HG02759 (cell line): ENCODE measurements around the gene KDM8.
"Not testable (repeated sequence)": the region's sequence is repeated elsewhere in the genome, so short reads cannot be mapped to it uniquely, and the experiment has no call there.

Experiments
- ATAC-seq: cut with Tn5 transposase; IDR thresholded peaks from one replicate; pipeline ENCODE4 v1.9.1; 2021; ENCODE audit warnings: mild to moderate bottlenecking, moderate library complexity; ENCODE audit not compliant: unreplicated experiment

The KDM8 gene

DNA sequence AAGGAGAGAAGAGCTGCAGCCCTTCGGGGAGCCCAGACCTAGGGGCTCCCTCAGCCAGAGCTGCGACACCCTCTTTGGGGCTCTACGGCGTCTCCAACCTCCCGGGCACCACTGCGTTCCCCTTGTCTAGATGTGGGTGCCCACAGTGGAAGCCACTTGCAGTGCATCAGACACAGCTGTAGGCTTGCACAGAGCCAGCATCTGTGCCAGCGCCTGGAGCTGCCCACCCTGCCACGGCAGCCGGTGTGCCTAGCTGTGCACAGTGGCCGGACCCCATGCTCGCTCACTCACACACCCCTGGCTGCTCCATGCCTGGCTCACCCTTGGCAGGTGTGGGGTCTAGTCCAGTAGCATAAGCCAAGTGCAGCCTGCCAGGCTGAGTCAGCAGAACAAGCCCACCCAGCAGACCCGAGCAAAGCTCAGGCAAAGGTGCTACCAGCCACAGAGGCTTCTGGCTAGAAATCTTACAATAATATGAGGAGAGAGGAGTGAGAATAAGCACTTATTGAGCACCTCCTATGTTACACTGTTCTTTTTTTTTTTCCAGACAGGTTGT is 12.9 kb upstream of the KDM8 start:
- ATAC-seq = no peak

DNA sequence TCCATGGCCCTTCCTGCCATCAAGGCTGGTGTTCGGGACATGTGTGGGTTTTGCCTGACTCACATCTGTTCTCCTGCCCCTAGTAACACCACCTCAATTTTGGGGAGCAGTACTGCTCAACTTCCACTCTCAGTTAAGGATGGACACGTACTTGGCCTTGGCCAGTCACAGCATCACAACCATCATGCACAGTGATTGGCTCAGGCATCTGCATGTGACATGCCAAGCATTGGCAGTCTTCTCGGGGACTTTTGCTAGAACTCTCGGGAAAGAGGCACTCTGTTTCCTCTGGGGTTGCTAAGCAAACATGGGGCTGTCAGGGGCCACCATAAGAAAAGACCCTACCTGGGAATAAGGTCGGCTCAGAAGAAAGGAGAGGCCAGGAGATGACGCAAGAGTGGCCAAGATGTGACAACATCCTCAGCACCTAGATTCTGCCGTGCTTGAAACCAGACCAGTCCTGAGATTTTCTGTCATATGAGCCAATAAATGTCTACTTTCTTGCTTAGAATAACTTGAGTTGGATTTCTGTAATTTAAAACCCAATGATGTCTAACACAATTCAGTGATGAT is 11.9 kb upstream of the KDM8 start:
- ATAC-seq = no peak

DNA sequence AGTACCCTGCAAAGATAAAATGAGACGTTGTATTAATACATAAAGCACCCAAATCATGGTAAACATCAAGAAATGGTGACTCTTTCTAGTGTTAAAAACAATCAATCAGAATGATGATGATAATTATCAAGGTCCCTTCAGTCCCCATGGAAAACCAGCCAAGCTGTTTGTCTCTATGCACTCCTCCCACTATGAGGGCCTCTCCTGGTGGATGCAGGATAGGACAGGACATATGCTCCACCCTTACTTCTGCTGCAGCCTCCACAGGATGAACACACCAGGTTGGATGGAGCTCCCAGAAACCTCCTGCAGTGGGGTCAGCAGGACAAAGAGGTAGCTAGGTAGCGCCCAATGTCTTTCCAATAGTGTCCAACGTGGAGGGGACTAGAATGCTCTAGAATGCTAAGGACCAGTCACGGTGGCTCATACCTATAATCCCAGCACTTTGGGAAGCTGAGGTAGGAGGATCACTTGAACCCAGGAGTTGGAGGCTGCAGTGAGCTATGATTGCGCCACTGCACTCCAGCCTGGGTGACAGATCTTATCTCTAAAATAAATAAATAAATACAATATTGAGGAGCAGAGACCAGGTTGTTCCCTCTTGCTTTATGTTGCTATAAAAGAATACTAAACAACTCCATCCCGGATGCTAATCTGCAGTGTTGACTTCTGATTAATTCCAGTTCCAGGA is 9.9 kb upstream of the KDM8 start:
- no peak for ATAC-seq

DNA sequence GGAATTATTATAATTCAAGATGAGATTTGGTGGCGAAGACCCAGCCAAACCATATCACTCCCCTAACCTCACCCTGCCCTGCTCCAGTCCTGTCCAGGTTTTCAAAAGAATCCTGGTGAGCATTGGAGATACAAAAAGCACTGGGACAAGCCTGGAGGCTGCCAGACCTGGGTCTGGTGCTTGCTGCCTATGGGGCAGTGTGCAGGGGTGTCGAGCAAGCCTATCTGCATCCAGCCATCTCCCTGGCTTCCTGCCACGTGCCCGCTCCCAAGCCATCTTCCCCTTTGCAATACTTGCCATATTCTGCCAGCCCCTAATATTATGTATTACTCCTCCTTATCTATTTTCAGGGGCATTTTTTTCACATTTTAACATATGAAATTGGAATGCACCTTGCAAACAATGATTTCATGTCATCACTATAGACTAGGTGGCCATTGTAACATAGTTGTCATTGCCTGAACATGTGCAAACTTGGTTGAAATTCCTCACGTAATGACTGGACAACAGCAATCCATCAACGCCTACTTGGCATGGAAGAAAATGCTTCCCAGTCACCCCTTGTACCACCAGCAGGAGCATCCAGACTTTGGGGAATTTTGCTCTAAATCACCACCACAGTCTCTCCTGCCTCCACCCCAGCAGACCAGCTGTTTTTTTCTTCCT is 8.1 kb upstream of the KDM8 start:
- no peak for ATAC-seq

DNA sequence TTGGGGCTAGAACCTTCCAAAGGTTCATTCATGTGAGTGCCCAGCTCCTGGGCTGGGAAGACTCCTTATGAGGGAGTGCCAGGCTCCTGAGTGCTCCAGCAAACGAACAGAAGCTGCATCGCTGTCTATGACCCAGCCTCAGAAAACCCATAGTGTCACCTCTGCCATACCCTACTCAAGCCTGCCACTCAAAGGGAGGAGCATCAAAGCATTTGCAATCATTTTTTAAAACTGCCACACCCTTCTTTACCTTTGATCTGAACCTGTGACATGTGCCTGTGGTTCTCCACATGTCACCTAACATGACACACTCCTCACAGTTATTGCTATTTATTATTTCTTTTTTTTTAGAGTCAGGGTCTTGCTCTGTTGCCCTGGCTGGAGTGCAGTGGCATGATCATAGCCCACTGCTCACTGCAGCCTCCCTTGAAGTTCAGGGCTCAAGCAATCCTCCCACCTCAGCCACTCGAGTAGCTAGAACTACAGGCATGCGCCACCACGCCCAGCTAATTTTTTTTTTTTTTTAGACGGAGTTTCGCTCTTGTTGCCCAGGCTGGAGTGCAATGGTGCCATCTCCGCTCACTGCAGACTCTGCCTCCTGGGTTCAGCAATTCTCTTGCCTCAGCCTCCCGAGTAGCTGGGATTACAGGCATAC is 7.3 kb upstream of the KDM8 start:
- no peak for ATAC-seq

DNA sequence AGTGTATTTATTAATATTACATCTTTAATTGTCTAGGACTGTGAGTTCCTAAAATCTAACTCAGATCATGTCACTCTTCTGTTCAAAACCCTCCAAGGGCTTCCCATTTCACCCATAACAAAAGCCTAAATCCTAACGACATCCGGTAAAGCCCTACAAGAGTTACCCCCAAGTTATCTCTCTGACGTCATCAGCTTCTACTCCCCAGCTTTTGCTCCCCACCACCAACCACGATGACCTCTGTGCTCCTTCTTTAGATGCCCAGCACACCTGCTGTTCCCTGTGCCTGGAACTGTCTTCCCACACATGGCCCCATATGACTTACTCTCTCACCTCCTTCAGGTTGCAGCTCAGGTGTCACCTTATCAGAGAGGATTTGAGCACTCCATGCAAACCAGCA is 6.3 kb upstream of the KDM8 start:
- no peak for ATAC-seq

DNA sequence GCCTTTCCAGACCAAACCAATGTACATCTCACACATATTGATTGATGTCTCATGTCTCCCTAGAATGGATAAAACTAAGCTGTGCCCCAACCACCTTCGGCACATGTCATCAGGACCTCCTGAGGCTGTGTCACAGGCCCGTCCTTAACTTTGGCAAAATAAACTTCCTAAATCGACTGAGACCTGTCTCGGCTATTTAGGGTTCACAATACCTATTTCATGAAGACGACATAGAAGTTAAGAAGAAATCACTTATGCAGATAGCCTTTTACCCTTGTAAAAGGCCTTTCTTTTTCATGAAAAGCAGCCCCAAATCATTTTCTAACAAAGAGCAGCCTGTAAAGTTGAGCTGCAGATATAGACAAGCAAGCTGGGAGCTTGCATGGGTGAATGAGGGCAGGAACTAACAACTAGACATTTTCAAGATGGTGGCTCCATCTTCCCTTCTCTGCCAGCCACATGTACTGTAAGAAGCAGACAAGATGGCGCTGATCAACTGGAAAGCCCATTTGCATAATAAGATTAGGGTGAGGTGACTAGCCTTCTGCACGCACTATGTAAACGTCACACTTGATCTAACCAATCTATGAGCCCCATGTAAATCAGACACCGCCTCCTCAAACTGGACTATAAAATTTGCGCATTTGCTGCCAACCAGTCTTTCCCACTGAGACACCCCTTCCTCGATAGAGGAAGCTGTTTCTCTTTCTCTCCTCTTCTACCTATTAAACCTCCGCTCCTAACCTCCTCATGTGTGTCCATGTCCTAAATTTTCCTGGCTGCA is 4.7 kb upstream of the KDM8 start:
- ATAC-seq = no peak

DNA sequence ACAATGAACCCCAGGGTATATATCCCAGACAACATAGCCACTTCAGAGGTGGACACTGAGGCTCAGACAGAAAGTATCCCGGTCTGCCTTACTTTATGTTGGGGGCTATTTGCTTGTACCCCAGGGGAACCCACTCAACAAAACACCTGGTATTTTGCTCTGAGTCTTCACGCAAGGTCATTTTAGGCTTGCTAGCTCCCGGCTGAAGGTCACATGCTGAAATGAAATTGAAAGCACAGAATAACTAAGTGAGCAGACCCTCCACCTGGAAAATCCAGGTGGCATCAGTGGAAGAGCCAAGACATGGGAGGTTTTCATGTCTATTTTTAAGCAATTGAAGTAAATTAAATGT is 4.1 kb upstream of the KDM8 start:
- no peak for ATAC-seq

DNA sequence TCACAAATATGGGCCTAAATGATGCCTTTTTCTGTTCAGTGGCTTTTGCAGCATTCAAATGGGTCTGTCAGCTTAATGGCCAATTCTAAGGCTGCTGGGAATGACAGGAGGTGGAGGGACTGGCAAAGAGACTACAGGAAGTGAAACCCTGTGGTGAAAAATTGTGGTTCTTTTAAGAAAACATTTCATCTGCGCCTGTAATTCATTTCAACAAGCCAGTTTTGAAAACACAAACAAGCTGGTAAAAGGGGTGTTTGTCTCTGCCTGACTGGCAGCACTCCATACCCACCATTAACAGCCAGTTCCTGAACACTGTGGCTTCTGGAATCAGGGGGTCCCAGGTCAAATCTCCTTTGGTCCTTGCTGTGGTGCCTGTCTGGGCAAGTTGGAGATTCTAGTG is 3.6 kb upstream of the KDM8 start:
- ATAC-seq = peak; percentile 29

DNA sequence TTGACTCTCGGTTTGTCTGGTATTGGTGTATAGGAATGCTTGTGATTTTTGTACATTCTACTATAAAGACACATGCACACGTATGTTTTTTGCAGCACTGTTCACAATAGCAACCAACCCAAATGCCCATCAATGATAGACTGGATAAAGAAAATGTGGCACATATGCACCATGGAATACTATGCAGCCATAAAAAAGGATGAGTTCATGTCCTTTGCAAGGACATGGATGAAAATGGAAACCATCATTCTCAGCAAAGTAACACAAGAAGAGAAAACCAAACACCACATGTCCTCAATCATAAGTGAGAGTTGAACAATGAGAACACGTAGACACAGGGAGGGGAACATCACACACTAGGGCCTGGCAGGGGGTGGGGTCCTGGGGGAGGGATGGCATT is 2.4 kb upstream of the KDM8 start:
- not testable (repeated sequence) for ATAC-seq

DNA sequence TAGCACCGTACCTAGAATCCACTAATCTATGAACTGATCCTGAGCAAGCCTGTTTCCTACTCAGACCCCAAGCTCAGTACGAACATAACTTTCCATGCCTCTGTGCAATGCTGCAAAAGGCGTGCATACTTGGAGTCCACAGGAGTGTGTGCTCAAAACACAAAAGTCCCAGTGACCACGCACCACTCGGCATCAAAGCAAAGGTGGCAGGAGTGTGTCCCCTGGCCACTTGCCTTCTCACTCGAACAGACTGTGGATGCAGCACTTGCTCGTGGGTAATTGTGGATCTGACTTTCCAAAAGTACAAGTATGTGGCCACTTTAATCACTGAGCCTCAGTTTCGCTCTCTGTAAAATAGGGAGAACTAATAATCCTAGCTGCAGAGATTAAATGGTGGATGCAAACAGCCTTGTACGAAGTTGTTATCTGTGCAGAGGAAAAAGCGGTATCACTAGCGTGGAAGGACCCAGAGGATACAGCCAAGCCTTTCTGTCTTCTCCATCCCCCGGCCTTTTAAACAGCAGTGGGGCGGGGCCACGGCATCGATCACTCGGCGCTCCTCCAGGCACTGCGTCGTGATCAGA is 311 bp upstream of the KDM8 start:
- peak; percentile 64 for ATAC-seq

DNA sequence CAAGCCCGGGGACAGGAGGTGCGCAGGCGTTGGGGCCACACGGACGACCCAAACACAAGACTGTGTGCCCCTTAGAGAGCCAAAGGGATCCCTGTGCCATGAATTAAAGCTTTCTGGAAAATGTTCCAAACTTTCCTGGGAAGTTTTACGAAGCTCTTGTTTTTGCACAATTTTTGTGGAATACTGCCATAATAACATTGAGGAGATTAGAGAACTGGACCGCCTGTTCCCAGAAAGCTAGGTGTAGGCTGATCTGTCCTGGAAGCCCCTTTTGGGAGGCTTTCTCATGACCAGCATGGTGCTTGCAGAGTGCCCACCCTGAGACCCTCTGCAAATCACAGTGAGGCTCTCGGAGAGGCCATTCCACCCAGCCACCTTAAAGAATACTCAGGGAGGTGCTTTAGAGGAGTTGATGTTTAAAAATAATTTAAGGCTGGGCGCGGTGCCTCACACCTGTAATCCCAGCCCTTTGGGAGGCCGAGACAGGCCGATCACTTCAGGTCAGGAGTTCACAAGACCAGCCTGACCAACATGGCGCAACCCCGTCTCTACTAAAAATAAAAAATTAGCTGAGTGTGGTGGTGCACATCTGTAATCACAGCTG is 1.1 kb downstream of the KDM8 start:
- no peak for ATAC-seq

DNA sequence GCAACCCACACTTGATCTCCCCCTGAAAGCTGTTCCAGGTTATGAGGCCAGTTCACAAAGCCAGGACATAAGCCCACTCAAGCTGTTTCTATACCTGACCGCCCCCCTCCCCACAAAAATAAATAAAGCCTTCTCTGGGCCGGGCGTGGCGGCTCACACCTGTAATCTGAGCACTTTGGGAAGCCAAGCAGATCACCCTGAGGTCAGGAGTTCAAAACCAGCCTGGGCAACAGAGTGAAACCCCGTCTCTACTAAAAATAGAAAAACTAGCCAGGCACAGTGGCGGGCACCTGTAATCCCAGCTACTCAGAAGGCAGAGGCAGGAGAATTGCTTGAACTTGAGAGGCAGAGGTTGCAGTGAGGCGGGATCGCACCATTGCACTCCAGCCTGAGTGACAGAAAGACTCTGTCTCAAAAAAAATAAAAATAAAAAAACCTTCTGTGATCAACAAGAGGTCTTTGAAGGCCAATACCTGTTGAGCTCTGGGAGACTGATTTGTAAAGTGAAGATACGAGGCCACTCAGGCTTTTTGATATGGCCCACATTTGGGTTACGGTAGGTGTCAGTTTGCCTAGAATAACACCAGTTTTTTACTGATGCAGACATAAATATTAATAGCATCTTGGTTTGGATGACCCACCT is 2.2 kb downstream of the KDM8 start:
- no peak for ATAC-seq

DNA sequence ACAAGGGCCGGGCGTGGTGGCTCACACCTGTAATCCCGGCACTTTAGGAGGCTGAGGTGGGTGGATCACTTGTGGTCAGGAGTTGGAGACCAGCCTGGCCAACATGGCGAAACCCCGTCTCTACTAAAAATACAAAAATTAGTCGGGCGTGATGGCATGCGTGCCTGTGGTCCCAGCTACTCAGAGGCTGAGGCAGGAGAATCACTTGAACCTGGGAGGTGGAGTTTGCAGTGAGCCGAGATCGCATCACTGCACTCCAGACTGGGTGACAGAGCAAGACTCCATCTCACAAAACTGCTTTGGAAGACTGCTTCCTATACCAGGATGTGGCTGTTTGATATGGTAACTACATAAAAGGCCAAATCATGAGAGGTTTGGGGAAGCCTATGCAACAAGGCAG is 3.8 kb downstream of the KDM8 start:
- not testable (repeated sequence) for ATAC-seq

DNA sequence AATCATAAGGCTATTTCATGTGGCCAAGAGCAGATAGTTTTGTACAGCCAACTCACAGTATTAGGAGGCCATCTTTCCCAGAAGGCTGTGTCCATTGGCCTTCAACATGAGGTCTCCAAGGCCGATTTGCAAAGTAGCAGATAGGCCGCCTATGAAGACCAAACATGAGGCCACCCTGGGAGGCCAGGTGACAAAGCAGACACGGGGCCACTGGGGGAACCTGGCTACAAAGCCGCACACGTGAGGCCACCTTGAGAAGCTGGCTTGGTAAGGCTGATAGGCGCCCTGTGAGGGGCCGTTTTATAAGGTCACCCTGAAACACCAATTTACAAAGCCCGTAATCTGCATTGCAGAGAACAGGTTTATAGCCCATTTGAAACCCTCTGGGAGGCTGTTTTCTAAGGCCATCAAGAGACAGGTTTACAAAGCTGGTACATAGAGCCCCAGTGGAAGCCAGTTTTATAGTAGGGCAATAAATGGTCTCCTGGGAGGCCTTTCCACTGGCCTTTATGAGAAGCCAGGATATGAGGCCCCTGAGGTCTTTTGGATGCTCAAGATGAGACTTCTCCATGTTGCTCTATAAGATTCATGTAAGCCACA is 4.9 kb downstream of the KDM8 start:
- ATAC-seq = no peak

DNA sequence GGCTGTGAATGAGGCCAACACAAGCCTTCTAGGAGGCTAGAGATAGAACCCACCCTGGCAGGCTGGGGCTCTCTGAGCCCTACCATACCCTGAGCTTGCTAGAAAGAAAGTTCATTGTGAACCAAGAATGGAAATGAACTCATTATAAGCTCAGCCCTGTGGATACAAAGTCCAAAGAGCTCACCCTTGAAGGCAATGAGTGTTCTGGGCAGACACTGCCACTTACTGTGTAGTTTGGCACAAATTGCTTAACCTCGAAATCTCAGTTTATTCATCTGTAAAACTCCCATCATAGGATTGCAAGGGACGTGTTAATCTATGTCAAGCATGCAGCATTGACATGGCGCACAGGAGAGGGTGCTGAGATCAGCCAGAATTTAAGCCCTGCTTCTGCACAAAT is 5.5 kb downstream of the KDM8 start:
- no peak for ATAC-seq

DNA sequence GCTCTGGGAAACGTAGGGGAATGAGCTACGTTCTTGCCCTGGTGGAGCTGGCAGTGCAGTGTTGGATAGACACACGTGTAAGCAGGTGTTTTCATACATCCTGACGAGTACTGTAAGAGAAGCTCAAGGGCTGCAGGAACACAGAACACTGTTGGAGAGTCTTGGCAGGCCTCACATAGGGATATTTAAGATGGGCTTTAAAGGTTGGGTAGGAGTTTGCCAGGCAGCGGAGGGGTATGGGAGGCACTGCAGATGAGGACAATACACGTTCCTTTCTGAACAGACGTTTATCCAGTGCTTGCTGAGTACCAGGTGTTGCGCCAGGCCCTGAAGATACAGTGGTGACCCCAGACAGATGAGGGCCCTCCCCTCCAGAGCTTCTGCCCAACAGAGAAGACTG is 6.3 kb downstream of the KDM8 start:
- ATAC-seq = no peak

DNA sequence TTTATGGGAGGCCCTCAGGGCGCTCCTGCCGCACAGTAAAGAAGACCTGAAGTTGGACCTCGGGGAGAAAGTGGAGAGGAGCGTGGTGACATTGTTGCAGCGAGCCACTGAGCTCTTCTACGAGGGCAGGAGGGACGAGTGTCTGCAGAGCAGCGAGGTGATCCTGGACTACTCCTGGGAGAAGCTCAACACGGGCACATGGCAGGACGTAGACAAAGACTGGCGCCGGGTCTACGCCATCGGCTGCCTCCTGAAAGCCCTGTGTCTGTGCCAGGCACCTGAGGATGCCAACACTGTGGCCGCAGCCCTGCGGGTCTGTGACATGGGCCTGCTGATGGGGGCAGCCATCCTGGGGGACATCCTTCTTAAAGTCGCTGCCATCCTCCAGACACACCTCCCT is 6.8 kb downstream of the KDM8 start:
- no peak for ATAC-seq

DNA sequence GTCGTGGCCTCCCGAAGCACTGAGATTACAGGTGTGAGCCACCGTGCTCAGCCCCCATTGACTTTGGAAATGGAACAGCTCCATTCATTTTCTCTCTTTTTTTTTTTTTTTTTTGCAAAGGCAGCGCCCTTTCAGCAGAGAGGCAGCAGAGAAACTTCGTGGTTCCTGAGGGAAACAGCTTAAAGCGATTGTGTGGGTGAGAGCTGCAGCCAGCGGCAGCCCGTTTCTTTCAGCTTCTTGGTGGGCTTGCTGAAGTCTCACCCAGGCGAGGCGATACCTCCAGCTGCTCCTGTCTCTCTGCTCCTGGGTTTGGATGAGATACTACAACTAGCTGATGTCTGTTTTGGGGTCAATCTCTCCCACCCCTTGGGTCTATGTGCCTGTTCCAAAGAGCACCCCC is 7.7 kb downstream of the KDM8 start:
- no peak for ATAC-seq
